ENCODE results near the gene BPIFB2. TPM values are rescaled to one million over a fixed set of nuclear protein-coding genes. Genes with fewer than 3 reads are reported as not detected.

BPIFB2 gene
- total RNA-seq, 4 donors from 2014 or later = 0.19 to 93.5 (median 1.6) TPM; not detected in 1

- Histone ChIP-seq H3K27ac (no peak overlapping the region), H3K27me3 (peaks cover 0 to 36% (median 0%) of the 10 kb centered on the region in 4 donors), H3K36me3 (no peaks in the 10 kb centered on the region), H3K4me1 (no peaks in the 10 kb centered on the region), H3K9me3 (no peaks in the 10 kb centered on the region), H3K4me3 (no peak overlapping the region)
- TF ChIP-seq CTCF (IDR thresholded peaks at IDR 0.05) = no peak
- TF ChIP-seq POLR2A (IDR thresholded peaks at IDR 0.05) = no peak
- intact Hi-C loops (cut with DNase I) = no loop called here
- 82 to 94% methylated on average over 8 to 9 of the region's 12 CpGs for WGBS, 2 donors
- no peak for DNase-seq
Measured at GRCh38 chr20:32983459-32984112, 23.9 kb upstream of the BPIFB2 start.

GRCh38 chr20:32984196-32984595, 23.3 kb upstream of the BPIFB2 start:
- peaks cover 0 to 36% (median 0%) of the 10 kb centered on the region in 4 donors for H3K27me3 ChIP-seq
- no peak overlapping the region for H3K27ac ChIP-seq
- DNase-seq = no peak
- no peaks in the 10 kb centered on the region for H3K36me3 ChIP-seq
- H3K4me1 ChIP-seq = no peaks in the 10 kb centered on the region
- intact Hi-C loops (cut with DNase I) = no loop called here
- no peaks in the 10 kb centered on the region for H3K9me3 ChIP-seq
- 59 to 76% methylated on average over 6 to 7 of the region's 7 CpGs for WGBS, 2 donors
- H3K4me3 ChIP-seq = no peak overlapping the region
- TF ChIP-seq CTCF (IDR thresholded peaks at IDR 0.05) = no peak
- TF ChIP-seq POLR2A (IDR thresholded peaks at IDR 0.05) = no peak

- Histone ChIP-seq H3K27ac (no peak overlapping the region), H3K36me3 (no peaks in the 10 kb centered on the region), H3K9me3 (no peaks in the 10 kb centered on the region), H3K27me3 (peaks cover 0 to 34% (median 0%) of the 10 kb centered on the region in 4 donors), H3K4me1 (no peaks in the 10 kb centered on the region), H3K4me3 (no peak overlapping the region)
- intact Hi-C loops (cut with DNase I) = no loop called here
- DNase-seq = no peak
- TF ChIP-seq CTCF (IDR thresholded peaks at IDR 0.05) = no peak
- no peak for TF ChIP-seq POLR2A (IDR thresholded peaks at IDR 0.05)
- 72 to 78% methylated on average over 2 to 3 of the region's 9 CpGs for WGBS, 2 donors
Measured at GRCh38 chr20:32984631-32985354, 22.7 kb upstream of the BPIFB2 start.

- Histone ChIP-seq H3K9me3 (no peaks in the 10 kb centered on the region), H3K4me1 (no peaks in the 10 kb centered on the region), H3K4me3 (no peak overlapping the region), H3K27me3 (peaks cover 0 to 31% (median 0%) of the 10 kb centered on the region in 4 donors), H3K27ac (no peak overlapping the region), H3K36me3 (no peaks in the 10 kb centered on the region)
- 76% methylated on average over 3 of the region's 6 CpGs; no CpG with 5 or more reads in 1 of the 2 donors for WGBS, 2 donors
- intact Hi-C loops (cut with DNase I) = no loop called here
- DNase-seq = no peak
- TF ChIP-seq CTCF (IDR thresholded peaks at IDR 0.05) = no peak
- TF ChIP-seq POLR2A (IDR thresholded peaks at IDR 0.05) = no peak
Measured at GRCh38 chr20:32985596-32985995, 21.9 kb upstream of the BPIFB2 start.

- WGBS, 2 donors = 70 to 77% methylated on average over 7 to 10 of the region's 18 CpGs
- no peaks in the 10 kb centered on the region for H3K36me3 ChIP-seq
- no peak overlapping the region for H3K27ac ChIP-seq
- intact Hi-C loops (cut with DNase I) = no loop called here
- DNase-seq = no peak
- no peak for TF ChIP-seq CTCF (IDR thresholded peaks at IDR 0.05)
- no peak for TF ChIP-seq POLR2A (IDR thresholded peaks at IDR 0.05)
- no peak overlapping the region for H3K4me3 ChIP-seq
- no peaks in the 10 kb centered on the region for H3K9me3 ChIP-seq
- H3K4me1 ChIP-seq = no peaks in the 10 kb centered on the region
- H3K27me3 ChIP-seq = peaks cover 0 to 36% (median 0%) of the 10 kb centered on the region in 4 donors
Measured at GRCh38 chr20:32986331-32986966, 21.1 kb upstream of the BPIFB2 start.
